GM19240 (cell line): Measurements from ENCODE around the gene MSH3.
"Not testable (repeated sequence)": the region's sequence is repeated elsewhere in the genome, so short reads cannot be mapped to it uniquely, and the experiment has no call there.

Experiments
- DNase-seq: peaks from one replicate; pipeline ENCODE4 v3.0.0; 2011; ENCODE audit warnings: low spot score; ENCODE audit not compliant: insufficient read length

The MSH3 gene

GRCh38 chr5:80790698-80791097 lies 136.2 kb downstream of the MSH3 start:
- no peak for DNase-seq

GRCh38 chr5:80793354-80793753 lies 138.9 kb downstream of the MSH3 start:
- no peak for DNase-seq

- DNase-seq, result no peak
Observed at GRCh38 chr5:80796846-80797245, 142.4 kb downstream of the MSH3 start.

- no peak for DNase-seq
Observed at GRCh38 chr5:80797428-80798024, 143.1 kb downstream of the MSH3 start.

- DNase-seq, result no peak
Observed at GRCh38 chr5:80798166-80798565, 143.7 kb downstream of the MSH3 start.

- DNase-seq, result no peak
Observed at GRCh38 chr5:80798633-80799032, 144.2 kb downstream of the MSH3 start.

GRCh38 chr5:80799041-80799440 lies 144.6 kb downstream of the MSH3 start:
- no peak for DNase-seq

GRCh38 chr5:80799573-80799972 lies 145.1 kb downstream of the MSH3 start:
- no peak for DNase-seq

- no peak for DNase-seq
Observed at GRCh38 chr5:80804332-80804731, 149.9 kb downstream of the MSH3 start.

GRCh38 chr5:80805038-80805437 lies 150.6 kb downstream of the MSH3 start:
- no peak for DNase-seq

GRCh38 chr5:80806929-80807328 lies 152.5 kb downstream of the MSH3 start:
- no peak for DNase-seq

- no peak for DNase-seq
Observed at GRCh38 chr5:80809451-80809850, 155.0 kb downstream of the MSH3 start.

GRCh38 chr5:80810425-80810824 lies 156.0 kb downstream of the MSH3 start:
- no peak for DNase-seq

GRCh38 chr5:80816590-80816989 lies 162.1 kb downstream of the MSH3 start:
- DNase-seq, result no peak

GRCh38 chr5:80820685-80821084 lies 166.2 kb downstream of the MSH3 start:
- no peak for DNase-seq

- DNase-seq, result no peak
Observed at GRCh38 chr5:80822640-80823039, 168.2 kb downstream of the MSH3 start.

- DNase-seq, result not testable (repeated sequence)
Observed at GRCh38 chr5:80824159-80824558, 169.7 kb downstream of the MSH3 start.

GRCh38 chr5:80825786-80826460 lies 171.5 kb downstream of the MSH3 start:
- DNase-seq, result no peak

GRCh38 chr5:80834710-80835109 lies 180.3 kb downstream of the MSH3 start:
- DNase-seq, result no peak

- no peak for DNase-seq
Observed at GRCh38 chr5:80835128-80835527, 180.7 kb downstream of the MSH3 start.

GRCh38 chr5:80837679-80838078 lies 183.2 kb downstream of the MSH3 start:
- peak; percentile 13 for DNase-seq

- not testable (repeated sequence) for DNase-seq
Observed at GRCh38 chr5:80841026-80841797, 186.8 kb downstream of the MSH3 start.

- not testable (repeated sequence) for DNase-seq
Observed at GRCh38 chr5:80846422-80846821, 192.0 kb downstream of the MSH3 start.
